CD1c-positive myeloid dendritic cell (primary cell): ENCODE results near the gene ADRA1B.

Experiments used
- DNase-seq: peaks from one replicate; pipeline ENCODE4 v3.0.0-alpha.2; 2016; ENCODE audit errors: extremely low spot score

ADRA1B gene

DNA sequence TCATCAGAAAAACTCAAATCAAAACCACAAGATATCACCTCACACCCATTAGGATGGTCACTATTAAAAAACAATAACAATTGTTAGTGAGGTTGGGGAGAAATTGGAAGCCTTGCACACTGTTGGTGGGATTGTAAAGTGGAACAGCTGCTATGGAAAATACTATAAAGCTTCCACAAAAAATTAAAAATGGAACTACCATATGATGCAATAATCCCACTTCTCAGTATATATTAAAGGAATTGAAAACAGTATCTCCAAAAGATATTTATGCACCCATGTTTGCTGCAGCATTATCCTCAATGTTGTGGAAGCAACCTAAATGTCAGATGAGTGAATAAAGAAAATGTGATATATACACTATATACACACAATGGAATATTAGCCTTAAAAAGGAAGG lies 14.5 kb upstream of the ADRA1B start:
- DNase-seq: peak; percentile 52

DNA sequence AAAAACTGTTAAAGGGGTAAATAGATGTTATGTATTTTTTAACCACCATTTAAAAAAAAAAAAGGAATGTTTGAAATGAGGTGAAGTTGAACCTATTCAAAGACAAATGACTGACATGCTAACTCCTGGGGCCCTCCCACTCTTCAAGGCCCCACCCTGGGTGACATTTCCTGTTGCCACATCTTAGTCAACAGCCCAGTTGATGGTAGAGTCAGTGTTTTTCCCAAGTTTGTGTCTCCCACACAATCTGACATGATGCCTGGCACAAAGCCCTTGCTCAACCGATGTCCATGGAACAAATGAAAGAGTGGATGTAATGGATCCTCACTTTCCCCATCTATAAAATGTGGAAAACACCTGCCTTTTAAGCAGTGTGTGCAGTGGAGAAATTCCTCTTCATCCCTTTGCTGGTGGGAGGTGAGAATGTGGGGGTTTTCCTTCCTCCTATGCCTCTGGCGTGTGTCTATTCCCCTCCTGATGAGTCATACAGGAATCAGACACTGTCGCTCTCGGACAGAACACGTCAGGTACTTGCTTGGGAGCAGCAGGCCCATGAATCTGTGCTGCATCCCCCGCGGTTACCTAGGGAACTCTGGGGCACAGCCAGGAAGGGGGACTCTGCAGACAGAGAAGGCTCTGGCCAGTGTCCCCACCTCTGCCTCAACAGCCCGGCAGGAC lies 13.7 kb upstream of the ADRA1B start:
- DNase-seq: peak; percentile 55

DNA sequence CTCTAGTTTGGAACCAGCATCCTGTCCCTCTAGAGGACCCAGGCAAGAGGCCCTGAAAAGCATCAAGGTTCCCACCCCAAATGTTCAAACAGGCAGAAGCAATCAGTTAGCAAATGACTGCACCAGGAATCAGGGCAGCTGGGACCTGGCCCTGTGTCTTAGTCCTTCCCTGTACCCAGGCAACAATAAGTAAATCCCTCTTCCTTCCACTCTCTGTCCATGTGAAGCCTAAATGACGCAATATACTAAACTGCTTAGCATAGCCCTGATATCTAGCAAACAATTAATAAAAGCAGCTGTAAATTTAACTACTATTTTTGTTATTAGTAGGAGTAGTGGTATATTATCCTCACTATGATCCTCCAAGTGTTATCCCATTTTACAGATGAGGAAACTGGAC lies 13.2 kb upstream of the ADRA1B start:
- no peak for DNase-seq

DNA sequence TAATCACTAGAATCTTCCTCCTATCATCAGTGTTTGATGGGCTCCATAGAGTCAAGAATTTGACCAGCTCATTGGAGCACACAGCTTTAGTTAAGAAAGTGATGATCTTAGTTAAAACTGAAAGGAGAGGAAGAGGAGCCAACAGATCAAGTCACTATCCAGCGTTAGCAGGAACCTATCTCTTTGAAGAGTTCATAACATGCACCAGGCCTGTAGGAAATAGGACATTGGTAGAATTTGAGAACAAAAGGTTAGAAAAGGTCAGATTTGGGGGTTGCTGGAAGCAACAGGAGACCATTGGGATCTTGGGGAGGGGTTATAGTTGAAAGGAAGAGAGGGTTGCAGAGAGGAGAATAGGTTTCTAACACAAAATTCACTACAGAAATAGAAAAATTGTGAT lies 11.4 kb upstream of the ADRA1B start:
- no peak for DNase-seq

DNA sequence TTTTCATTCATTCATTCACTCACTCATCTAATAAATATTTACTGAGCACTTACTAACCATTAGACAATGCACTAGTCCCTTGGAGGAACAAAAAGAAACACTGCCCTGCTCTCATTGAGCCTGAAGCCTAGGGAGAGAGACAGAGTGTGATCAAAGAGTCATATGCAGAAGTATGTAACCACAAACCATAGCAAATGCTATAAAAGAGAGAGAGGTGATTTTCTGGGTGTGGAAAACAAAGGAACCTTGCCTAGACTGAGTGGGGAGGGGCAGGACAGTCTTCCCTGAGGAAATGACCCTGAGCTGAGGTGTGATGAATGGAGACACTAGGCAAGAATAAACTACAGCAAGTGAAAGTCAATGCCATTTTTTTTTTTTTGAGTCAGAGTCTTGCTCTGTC lies 10.8 kb upstream of the ADRA1B start:
- DNase-seq: peak; percentile 8

DNA sequence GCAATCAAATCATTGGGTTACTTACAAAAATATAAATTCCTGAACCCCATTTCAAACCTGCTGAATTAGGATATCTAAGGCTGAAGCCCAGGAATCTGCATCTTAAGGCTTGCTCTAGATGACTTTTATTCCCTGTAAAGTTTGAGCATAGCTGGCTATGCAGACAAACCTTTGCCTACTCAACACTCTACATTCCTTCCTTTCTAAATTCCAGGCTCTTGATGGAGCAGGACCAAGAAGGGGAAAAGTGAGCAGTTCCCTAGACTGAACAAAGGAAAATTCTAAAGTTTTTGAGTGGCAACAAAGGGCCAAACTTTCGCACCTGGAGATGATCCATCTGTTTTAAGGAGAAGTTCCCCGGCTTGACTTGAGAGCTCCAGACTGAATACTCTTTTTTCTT lies 9.8 kb upstream of the ADRA1B start:
- no peak for DNase-seq

DNA sequence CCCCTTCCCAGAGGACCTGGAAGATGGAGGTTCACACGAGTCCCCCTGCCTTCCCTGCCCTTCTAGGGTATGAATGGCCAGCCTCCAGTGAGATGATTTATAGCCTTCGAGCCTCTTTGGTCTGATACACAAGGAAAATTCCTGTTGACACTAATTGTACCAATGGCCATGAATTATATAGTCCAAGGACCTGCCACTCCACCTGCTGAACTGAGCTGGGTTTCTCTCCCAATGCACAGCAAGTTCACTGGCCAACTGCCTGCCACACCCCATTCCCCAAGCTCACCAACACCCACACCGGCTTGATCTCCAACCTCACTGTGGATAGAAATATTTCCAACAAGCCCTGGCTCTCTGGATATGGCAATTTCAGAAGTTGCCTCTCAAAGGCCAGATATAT lies 9.3 kb upstream of the ADRA1B start:
- DNase-seq: no peak

DNA sequence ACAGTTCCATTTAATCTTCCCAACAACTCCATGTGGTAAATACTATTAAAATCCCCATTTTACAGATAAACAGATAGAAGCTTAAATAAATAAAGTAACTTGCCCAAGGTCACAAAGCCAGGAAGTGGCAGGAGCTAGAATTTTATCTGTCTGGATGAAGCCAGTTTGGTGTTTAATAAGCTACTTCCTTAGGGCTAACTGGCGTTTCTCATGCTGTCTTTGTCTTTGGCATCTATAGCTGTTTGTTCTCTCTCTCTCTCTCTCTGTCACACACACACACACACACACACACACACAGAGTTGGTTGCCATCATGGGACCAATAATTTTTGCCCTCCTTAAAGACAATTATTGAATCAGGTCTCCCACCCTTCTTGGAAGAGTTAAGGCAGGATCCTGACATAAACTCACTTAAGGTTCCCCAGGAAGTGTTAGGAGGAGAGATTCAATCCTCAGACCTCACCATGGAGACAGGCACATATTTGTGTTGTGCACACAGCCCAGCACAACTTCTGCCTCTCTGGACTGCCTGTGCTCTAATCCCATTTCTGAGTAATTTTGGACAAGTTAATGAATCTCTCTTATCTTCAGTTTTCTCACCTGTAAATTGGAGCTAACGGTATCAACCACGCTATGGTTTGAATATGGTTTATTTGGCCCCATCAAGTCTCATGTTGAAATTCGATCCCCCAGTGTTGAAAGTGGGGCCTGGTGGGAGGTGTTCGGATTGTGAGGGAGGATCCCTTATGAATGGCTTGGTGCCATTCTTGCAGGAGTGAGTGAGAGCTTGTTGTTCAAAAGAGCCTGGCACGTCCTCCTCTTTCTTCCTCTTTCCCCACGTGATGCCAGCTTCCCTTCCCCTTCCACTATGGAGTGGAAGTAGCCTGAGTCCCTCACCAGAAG lies 8.3 kb upstream of the ADRA1B start:
- DNase-seq: peak; percentile 35

DNA sequence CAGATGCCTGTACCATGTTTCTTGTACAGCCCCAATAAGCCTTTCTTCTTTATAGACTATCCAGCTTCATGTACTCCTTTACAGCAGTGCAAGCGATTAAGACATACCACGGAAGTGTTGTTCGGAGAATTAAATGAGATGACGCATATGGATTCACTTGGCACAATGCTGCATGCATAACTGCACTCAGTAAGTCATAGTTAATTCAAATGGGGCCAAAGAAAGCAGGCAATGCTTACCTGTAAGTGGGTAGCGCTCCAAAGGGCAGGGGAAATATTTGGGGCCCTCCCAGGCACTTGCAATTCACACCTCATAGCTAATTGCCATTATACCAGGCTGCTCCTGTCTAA lies 7.7 kb upstream of the ADRA1B start:
- DNase-seq: no peak

DNA sequence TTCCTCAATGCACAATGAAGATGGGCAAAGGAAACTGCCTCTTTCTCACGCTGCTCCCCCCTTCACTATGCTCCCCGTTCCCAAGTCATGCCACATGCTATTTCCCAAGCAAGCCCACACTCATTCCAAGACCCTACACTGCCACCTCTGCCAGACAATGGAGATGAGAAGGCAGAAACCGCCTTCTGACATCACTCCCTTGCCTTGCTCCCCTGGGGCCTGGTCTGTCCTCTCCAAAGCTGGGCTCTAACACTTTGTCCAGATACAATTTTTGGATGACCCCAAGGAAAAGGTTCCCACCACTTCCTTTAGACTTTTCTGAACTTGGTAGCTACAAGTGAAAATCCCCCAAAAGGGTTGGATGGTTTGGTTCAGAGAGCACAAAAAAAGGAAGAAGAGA lies 7.2 kb upstream of the ADRA1B start:
- DNase-seq: no peak

DNA sequence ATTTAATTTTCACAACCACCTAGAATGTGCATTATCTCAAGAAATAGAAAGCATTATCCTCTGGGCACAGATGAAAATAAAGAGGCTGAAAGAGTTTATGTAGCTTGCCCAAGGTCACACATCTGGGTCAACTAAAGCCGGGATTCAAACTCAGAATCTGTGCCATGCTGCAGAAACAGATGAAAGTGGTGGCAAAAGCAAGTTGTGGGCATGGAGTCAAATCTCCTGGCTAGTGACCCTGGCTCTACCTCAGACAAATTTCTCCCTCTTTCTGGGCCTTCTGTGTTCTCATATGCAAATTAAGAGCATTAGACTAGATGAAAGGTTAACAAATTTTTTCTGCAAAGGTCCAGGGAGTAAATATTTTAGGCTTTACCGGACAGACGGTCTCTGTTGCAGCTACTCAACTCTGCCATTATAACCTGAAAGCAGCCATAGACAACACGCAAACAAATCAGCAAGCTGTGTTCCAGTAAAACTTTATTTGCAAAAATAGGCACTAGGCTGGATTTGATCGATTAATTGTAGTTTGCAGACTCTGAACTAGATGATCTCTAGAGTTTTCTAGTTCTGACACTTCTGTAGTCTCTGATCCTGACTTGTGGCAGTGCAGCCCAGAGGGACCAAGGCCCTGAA lies 6.0 kb upstream of the ADRA1B start:
- DNase-seq: no peak

DNA sequence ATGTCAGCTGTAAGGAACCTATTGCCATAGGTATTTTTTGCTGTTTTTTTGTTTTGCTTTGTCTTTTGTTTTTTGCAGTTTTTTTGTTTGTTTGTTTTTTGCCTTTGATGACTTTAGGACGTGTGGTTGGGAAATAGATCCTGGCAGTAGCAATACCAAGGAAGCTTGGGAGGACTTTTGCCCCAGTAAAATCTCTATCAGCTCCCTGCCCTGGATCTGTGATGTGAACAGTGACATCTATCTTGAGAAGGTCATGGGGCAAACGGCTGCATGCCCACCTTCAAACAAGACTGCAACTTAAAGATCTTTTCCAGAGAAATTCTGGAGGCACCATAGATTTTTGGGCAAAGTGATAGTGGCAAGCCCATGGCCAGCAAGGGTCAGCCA lies 5.4 kb upstream of the ADRA1B start:
- no peak for DNase-seq

DNA sequence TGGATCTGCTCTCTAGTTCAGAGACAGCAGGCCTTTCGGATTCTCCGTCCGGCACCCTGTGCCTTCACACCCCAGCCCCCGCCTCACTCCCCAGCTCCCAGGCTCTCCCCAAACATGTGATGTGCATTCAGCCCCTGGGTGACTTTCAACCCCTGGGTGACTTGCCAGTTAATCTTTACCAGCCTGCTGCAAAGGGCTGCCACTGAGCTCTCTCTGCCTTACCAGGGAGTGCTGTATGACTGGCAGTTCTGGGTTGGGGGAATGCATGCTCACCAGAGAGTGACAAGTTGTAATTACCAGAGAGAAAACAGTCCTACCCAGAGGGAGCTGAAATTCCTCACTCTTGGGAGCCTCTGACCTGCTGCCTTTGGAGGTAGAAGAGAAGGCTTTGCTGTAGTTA lies 4.9 kb upstream of the ADRA1B start:
- DNase-seq: no peak

DNA sequence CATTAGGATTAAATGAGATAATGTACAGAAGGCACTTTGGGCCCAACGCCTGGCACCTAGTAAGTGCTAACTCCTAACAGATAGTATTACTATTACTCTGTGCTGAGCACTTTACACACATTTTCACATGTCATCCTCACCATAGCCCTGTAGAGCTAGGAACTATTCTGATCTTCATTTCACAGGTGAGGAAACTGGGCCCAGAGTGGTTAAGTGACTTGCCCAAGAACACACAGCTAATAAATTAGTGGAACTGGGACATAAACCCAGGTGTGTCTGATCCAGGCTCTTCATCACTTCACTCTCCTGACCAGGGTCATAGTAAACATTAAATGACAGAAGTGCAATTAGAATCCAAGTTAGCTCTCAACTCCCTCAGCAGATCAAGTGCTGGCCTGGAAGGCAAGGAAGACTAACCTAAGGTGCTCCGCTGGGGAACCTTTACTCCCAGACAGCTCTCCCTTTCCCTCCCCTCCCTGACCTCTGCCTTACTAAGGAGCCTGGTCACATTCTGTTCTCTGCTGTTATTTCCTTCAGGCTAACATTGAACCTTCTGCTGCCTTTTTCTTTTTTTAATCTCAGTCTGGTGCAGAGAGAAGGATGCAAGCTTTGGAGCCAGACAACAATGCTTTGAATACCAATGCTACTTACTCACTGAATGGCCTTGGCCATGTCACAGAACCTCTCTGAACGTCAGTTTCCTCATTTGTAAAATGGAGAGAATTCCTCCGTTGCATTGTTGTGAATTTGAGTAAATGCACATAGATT lies 4.1 kb upstream of the ADRA1B start:
- no peak for DNase-seq

DNA sequence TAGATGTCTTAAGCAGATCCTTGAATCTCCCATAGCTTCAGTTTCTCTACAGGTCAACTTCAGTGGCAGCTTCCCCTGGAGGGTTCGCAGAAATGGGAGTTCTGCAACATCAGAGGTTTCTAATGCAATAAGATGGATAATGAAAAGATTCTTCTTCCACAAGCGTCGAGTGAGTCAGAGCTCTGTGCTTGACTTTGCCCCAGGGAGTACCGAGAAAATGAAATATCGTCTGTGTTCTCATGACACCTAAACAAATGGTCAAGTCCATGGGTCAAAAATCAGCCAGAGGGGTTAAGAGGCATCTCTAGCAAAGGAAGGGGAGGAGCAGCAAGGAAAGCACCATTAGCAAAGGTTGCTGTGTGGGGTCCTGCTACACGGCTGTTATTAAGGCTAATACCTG lies 3.2 kb upstream of the ADRA1B start:
- no peak for DNase-seq

DNA sequence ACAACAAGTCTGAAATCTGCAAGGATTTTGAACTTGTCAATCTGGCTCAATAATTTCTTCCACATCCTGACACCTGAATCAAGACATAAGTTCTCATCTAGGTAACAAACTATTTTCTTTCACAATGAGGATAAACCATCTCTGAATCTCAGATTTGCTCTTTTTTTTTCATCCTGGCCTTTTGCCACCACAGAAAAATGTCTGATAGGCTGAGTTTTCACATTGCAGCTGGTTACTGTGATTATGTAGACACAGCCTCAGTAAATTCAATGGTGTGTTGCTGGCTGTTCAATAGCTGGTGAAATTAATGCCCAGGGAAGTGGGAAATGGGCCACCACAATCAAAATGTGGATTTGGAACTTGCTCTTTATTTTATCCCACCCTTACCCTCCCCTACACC lies 2.8 kb upstream of the ADRA1B start:
- DNase-seq: no peak

DNA sequence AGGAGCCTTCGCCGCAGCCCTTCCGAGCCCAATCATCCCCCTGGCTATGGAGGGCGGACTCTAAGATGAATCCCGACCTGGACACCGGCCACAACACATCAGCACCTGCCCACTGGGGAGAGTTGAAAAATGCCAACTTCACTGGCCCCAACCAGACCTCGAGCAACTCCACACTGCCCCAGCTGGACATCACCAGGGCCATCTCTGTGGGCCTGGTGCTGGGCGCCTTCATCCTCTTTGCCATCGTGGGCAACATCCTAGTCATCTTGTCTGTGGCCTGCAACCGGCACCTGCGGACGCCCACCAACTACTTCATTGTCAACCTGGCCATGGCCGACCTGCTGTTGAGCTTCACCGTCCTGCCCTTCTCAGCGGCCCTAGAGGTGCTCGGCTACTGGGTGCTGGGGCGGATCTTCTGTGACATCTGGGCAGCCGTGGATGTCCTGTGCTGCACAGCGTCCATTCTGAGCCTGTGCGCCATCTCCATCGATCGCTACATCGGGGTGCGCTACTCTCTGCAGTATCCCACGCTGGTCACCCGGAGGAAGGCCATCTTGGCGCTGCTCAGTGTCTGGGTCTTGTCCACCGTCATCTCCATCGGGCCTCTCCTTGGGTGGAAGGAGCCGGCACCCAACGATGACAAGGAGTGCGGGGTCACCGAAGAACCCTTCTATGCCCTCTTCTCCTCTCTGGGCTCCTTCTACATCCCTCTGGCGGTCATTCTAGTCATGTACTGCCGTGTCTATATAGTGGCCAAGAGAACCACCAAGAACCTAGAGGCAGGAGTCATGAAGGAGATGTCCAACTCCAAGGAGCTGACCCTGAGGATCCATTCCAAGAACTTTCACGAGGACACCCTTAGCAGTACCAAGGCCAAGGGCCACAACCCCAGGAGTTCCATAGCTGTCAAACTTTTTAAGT lies 819 bp downstream of the ADRA1B start:
- DNase-seq: no peak

DNA sequence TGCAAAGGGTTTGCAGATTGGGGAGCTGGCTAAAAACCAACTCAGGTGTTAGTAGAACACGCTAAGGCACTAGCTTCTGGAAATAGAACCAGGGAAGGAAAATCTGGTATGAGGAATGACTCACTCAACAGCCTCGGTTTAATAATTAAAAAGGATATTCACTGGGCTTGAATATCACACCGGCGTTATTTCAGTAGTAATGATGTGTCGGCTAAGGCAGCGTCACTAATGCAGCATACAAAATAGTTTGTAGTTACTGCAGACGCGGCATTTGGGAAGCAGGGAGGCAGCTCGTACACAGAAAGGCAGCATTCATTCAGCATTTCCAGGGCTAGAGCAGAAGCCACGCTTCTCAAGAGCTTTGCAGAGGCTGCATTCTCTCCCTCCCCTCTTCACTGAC lies 1.7 kb downstream of the ADRA1B start:
- no peak for DNase-seq

DNA sequence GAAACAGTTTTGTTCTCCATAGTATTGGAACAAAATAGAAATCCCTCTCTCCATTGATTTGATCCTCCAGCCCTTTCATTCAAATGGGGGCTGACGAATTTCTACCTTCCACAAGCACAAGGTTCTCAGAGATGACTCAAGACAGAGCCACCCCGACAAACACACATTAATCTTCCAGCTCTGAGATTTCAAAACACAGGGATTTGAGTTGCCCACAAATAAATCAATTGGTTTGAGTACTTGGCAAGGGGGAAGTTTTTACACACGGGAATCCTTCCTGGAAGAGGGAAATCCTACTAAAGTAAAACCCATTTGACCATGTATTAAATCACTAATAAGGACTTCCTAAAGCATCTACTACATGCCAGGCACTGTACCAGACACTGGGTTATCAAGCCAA lies 5.4 kb downstream of the ADRA1B start:
- no peak for DNase-seq

DNA sequence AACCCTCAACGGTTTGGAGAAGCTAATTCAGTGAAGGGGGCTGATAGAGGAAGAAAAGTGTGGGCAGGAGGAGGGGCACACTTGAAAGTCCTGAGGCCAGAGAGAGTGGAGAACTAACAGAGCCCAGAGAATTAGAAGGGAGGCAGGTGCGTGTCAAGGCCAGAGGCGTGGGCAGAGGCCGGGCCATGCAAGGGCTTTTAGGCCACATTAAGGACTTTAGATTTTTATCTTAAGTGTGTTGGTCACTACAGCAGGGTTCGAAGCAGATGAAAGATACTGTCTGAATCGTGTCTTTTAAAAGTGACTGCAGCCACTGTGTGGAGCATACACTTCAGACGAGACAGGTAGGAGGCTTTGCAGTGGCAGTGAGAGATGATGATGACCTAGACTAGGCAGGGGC lies 6.7 kb downstream of the ADRA1B start:
- DNase-seq: no peak
